A673 (cell line): ENCODE data around the gene LMF1.

ENCODE experiments used
- EZH2 ChIP-seq: fragments of 200-600 bp; sonication (generic); IDR thresholded peaks from 2 replicates; pipeline ENCODE4 v1.6.1; 2017; ENCODE audit warnings: borderline replicate concordance, low read depth, mild to moderate bottlenecking, mixed read lengths, antibody characterized with exemption, low read length; ENCODE audit not compliant: poor library complexity, severe bottlenecking
- TF ChIP-seq, protein P1 (sequence below): fragments of 300-800, 200-600 bp; sonication (generic); conservative IDR thresholded peaks from 2 replicates; pipeline ENCODE4 v1.5.1; 2017; ENCODE audit warnings: low read depth, mild to moderate bottlenecking, antibody characterized with exemption, low read length, moderate library complexity, mixed read lengths

DNA sequence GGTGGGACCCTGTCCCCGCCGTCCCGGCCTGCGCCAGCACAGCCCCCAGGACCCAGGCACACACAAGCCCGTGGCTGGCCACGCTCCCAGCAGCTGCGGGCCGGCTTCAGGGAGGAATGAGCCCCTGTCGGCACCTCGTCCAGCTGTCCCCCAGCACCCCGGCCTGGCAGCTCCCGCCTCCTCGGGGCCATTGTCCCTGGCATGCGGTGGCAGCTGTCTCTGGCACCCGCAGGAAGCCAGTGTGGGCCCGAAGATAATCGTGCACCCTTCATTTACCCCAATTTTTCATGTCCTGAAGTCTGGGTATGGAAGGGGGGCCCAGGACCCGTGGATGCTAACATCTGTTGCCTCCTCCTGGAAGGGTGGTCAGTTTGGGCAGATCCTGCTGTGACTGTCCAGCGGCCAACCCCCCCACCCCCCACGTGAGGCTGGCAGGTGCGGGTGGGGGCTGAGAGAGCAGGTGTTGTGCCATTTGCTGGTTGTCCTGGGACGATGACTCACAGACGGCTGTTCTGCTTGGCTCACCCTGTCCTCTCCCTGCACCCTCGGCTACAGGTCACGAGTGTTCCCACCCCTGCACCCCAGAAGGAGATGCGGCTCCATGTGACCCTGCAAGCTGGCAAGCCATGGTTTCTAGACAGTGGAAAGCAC, 4.0 kb upstream of the LMF1 start:
- TF ChIP-seq, protein P1, sequence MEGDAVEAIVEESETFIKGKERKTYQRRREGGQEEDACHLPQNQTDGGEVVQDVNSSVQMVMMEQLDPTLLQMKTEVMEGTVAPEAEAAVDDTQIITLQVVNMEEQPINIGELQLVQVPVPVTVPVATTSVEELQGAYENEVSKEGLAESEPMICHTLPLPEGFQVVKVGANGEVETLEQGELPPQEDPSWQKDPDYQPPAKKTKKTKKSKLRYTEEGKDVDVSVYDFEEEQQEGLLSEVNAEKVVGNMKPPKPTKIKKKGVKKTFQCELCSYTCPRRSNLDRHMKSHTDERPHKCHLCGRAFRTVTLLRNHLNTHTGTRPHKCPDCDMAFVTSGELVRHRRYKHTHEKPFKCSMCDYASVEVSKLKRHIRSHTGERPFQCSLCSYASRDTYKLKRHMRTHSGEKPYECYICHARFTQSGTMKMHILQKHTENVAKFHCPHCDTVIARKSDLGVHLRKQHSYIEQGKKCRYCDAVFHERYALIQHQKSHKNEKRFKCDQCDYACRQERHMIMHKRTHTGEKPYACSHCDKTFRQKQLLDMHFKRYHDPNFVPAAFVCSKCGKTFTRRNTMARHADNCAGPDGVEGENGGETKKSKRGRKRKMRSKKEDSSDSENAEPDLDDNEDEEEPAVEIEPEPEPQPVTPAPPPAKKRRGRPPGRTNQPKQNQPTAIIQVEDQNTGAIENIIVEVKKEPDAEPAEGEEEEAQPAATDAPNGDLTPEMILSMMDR = no peak
- no peak for TF ChIP-seq EZH2
